Measurements from ENCODE around the gene CD2AP. TPM values are rescaled to one million over a fixed set of nuclear protein-coding genes. Genes with fewer than 3 reads are reported as not detected.
"Not testable (repeated sequence)": the region's sequence is repeated elsewhere in the genome, so short reads cannot be mapped to it uniquely, and the experiment has no call there.

The CD2AP gene
- total and polyA plus RNA-seq, 2 donors, result 10.1 to 68.3 TPM

DNA sequence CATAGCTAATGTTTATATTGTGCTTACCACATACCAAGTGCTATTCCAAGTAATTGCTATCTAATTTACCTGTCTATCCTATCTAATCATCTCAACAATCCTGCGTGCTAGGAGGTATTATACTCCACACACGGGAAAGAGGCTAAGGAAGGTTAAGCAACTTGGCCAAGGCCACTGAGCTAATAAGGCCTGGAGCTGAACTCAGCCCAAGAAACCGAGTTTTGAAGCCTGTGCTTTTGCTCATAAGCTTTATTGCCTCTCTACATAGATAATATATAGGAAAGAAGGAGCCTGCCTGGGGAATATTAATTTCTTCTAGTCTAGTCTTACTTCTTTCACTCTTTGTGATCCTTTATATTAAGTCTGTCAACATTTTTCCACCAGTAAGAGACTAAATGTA is 153.0 kb downstream of the CD2AP start:
- Histone ChIP-seq H3K27ac (ENCODE audit: low read depth) (no peak overlapping the region), H3K4me1 (ENCODE audit: insufficient read depth) (no peaks in the 10 kb centered on the region), H3K4me3 (ENCODE audit: low read depth, low read length) (no peak overlapping the region), H3K36me3 (ENCODE audit: insufficient read depth) (no peaks in the 10 kb centered on the region)
- DNase-seq (ENCODE audit: extremely low spot score), result no peak
- WGBS, result 68% methylated on average over 3 of the region's 3 CpGs

DNA sequence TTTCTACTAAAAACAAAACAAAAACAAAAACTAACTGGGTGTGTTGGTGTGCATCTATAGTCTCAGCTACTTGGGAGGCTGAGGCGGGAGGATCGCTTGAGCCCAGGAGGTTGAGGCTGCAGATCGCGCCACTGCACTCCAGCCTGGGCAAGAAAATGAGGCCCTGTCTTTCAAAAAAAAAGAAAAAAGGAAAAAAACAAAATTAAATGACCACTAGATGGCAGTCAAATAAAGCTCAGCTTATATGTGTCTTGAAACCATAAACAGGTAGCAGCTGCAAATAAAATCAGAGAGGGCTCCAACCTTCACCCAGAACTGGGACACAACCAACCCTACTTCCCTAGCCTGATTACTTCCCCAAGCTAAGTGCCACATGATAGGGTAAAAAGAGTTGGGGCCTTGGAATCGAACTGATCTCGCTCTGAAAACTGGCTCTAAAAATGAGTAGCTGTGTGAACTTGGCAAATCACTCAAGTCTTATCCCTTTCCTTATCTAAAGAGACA is 153.7 kb downstream of the CD2AP start:
- Histone ChIP-seq H3K27ac (ENCODE audit: low read depth) (no peak overlapping the region), H3K36me3 (ENCODE audit: insufficient read depth) (no peaks in the 10 kb centered on the region), H3K4me3 (ENCODE audit: low read depth, low read length) (no peak overlapping the region), H3K4me1 (ENCODE audit: insufficient read depth) (no peaks in the 10 kb centered on the region)
- WGBS, result 61% methylated on average over 6 of the region's 6 CpGs
- DNase-seq (ENCODE audit: extremely low spot score), result peak; percentile 13

- no peaks in the 10 kb centered on the region for H3K36me3 ChIP-seq (ENCODE audit: insufficient read depth)
- no peak overlapping the region for H3K27ac ChIP-seq (ENCODE audit: low read depth)
- no peak overlapping the region for H3K4me3 ChIP-seq (ENCODE audit: low read depth, low read length)
- DNase-seq (ENCODE audit: extremely low spot score), result no peak
- H3K4me1 ChIP-seq (ENCODE audit: insufficient read depth), result no peaks in the 10 kb centered on the region
- WGBS, result 53% methylated on average over 3 of the region's 3 CpGs
These were observed 154.2 kb downstream of the CD2AP start for GRCh38 chr6:47631797-47632196.

DNA sequence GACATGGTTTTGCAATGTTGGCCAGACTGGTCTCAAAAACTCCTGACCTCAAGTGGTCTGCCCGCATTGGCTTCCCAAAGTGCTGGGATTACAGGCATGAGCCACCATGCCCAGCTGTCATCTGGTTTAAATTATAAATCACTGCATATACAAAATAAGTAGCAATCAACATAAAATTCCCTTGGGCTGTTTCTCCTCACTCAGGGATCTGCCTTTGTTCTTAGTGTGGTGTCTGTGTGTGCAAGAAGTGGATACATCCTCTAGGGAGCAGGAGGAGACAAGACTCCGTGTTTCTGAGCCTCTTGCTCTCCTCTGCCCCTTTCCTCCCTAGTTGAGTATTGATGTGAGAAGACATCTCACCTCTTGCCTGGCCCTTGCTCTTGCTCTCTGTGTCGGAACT is 155.6 kb downstream of the CD2AP start:
- H3K27ac ChIP-seq (ENCODE audit: low read depth), result no peak overlapping the region
- H3K36me3 ChIP-seq (ENCODE audit: insufficient read depth), result no peaks in the 10 kb centered on the region
- no peaks in the 10 kb centered on the region for H3K4me1 ChIP-seq (ENCODE audit: insufficient read depth)
- no peak for DNase-seq (ENCODE audit: extremely low spot score)
- H3K4me3 ChIP-seq (ENCODE audit: low read depth, low read length), result no peak overlapping the region
- 75% methylated on average over 3 of the region's 3 CpGs for WGBS

- Histone ChIP-seq H3K4me1 (ENCODE audit: insufficient read depth) (no peaks in the 10 kb centered on the region), H3K27ac (ENCODE audit: low read depth) (no peak overlapping the region), H3K4me3 (ENCODE audit: low read depth, low read length) (no peak overlapping the region), H3K36me3 (ENCODE audit: insufficient read depth) (no peaks in the 10 kb centered on the region)
- WGBS, result 79% methylated on average over 5 of the region's 5 CpGs
- no peak for DNase-seq (ENCODE audit: extremely low spot score)
These were observed 156.8 kb downstream of the CD2AP start for GRCh38 chr6:47634210-47635047.

GRCh38 chr6:47646689-47647088 is 169.1 kb downstream of the CD2AP start:
- no peak overlapping the region for H3K4me3 ChIP-seq (ENCODE audit: low read depth, low read length)
- no peaks in the 10 kb centered on the region for H3K36me3 ChIP-seq (ENCODE audit: insufficient read depth)
- H3K27ac ChIP-seq (ENCODE audit: low read depth), result no peak overlapping the region
- WGBS, result 68% methylated on average over 4 of the region's 4 CpGs
- DNase-seq (ENCODE audit: extremely low spot score), result no peak
- no peaks in the 10 kb centered on the region for H3K4me1 ChIP-seq (ENCODE audit: insufficient read depth)

GRCh38 chr6:47647188-47647587 is 169.6 kb downstream of the CD2AP start:
- Histone ChIP-seq H3K4me3 (ENCODE audit: low read depth, low read length) (no peak overlapping the region), H3K36me3 (ENCODE audit: insufficient read depth) (no peaks in the 10 kb centered on the region), H3K4me1 (ENCODE audit: insufficient read depth) (no peaks in the 10 kb centered on the region), H3K27ac (ENCODE audit: low read depth) (no peak overlapping the region)
- no peak for DNase-seq (ENCODE audit: extremely low spot score)
- 81% methylated on average over 1 of the region's 1 CpG for WGBS

- 85% methylated on average over 4 of the region's 4 CpGs for WGBS
- DNase-seq (ENCODE audit: extremely low spot score); H3K4me3 ChIP-seq (ENCODE audit: low read depth, low read length); H3K36me3 ChIP-seq (ENCODE audit: insufficient read depth); H3K4me1 ChIP-seq (ENCODE audit: insufficient read depth); H3K27ac ChIP-seq (ENCODE audit: low read depth): not testable (repeated sequence)
These were observed 170.0 kb downstream of the CD2AP start for GRCh38 chr6:47647626-47648025.

GRCh38 chr6:47648031-47648430 is 170.4 kb downstream of the CD2AP start:
- 69% methylated on average over 2 of the region's 2 CpGs for WGBS
- H3K27ac ChIP-seq (ENCODE audit: low read depth), result no peak overlapping the region
- H3K4me3 ChIP-seq (ENCODE audit: low read depth, low read length), result no peak overlapping the region

GRCh38 chr6:47650553-47651432 is 173.2 kb downstream of the CD2AP start:
- Histone ChIP-seq H3K27ac (ENCODE audit: low read depth) (no peak overlapping the region), H3K36me3 (ENCODE audit: insufficient read depth) (no peaks in the 10 kb centered on the region), H3K4me3 (ENCODE audit: low read depth, low read length) (no peak overlapping the region), H3K4me1 (ENCODE audit: insufficient read depth) (no peaks in the 10 kb centered on the region)
- WGBS, result 69% methylated on average over 3 of the region's 3 CpGs
- DNase-seq (ENCODE audit: extremely low spot score), result no peak

More at GRCh38 chr6:47648031-47648430, 170.4 kb downstream of the CD2AP start:
- no peaks in the 10 kb centered on the region for H3K4me1 ChIP-seq (ENCODE audit: insufficient read depth)
- DNase-seq (ENCODE audit: extremely low spot score), result no peak
- H3K36me3 ChIP-seq (ENCODE audit: insufficient read depth), result no peaks in the 10 kb centered on the region

DNA sequence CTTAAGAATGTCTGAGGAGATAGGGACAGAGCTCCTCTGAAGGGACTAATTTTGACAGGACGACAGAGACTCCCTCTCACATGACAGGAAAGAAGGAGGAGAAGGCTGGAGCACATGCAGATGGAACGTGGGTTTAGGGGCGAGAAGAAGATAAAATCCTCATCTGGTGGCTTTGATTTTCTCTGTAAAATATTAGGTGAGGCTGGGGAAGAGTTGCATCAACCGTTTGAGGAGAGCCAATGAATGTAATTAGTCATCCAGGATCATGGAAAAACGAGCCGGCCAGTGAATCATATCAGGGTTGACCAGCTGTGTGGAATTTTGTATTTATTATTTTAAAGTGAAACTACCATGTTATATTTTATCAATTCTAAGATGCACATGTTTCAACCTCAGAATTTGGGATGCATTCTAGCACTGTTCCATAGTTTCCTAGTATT is 173.9 kb downstream of the CD2AP start:
- no peak for DNase-seq (ENCODE audit: extremely low spot score)
- no peak overlapping the region for H3K4me3 ChIP-seq (ENCODE audit: low read depth, low read length)
- no peaks in the 10 kb centered on the region for H3K4me1 ChIP-seq (ENCODE audit: insufficient read depth)
- 46% methylated on average over 6 of the region's 6 CpGs for WGBS
- H3K36me3 ChIP-seq (ENCODE audit: insufficient read depth), result no peaks in the 10 kb centered on the region
- no peak overlapping the region for H3K27ac ChIP-seq (ENCODE audit: low read depth)

GRCh38 chr6:47653706-47654105 is 176.1 kb downstream of the CD2AP start:
- Histone ChIP-seq H3K4me3 (ENCODE audit: low read depth, low read length) (no peak overlapping the region), H3K36me3 (ENCODE audit: insufficient read depth) (no peaks in the 10 kb centered on the region), H3K4me1 (ENCODE audit: insufficient read depth) (no peaks in the 10 kb centered on the region), H3K27ac (ENCODE audit: low read depth) (no peak overlapping the region)
- DNase-seq (ENCODE audit: extremely low spot score), result no peak
- WGBS, result 84% methylated on average over 5 of the region's 5 CpGs

DNA sequence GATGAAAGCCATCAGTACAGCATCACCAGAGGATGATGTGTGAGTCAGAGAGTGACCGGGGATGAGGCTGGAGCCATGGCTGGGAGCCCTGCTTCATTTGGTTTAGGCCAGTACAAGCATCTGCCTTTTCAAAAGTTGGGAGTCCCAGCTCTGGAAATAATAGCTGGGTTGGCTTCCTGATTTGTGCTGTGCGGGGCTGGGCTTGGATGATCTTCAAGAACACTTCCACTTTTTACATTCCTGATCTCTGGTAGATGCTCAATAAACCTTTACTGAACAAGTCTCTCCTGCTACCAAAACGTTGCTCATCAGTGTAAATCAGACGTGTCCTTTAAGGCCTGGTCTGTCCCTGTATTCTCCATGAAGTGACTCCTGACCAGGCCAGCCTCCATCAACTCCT is 176.7 kb downstream of the CD2AP start:
- no peaks in the 10 kb centered on the region for H3K4me1 ChIP-seq (ENCODE audit: insufficient read depth)
- H3K27ac ChIP-seq (ENCODE audit: low read depth), result no peak overlapping the region
- 80% methylated on average over 4 of the region's 4 CpGs for WGBS
- H3K4me3 ChIP-seq (ENCODE audit: low read depth, low read length), result no peak overlapping the region
- no peaks in the 10 kb centered on the region for H3K36me3 ChIP-seq (ENCODE audit: insufficient read depth)
- no peak for DNase-seq (ENCODE audit: extremely low spot score)

Measured in urinary bladder (tissue), 4 donors.